ENCODE measurements around the gene EHD4. TPM values are rescaled to one million over a fixed set of nuclear protein-coding genes. Genes with fewer than 3 reads are reported as not detected.

Gene EHD4
- total RNA-seq, 1 donor from 2014 or later, result 2.0 TPM

DNA sequence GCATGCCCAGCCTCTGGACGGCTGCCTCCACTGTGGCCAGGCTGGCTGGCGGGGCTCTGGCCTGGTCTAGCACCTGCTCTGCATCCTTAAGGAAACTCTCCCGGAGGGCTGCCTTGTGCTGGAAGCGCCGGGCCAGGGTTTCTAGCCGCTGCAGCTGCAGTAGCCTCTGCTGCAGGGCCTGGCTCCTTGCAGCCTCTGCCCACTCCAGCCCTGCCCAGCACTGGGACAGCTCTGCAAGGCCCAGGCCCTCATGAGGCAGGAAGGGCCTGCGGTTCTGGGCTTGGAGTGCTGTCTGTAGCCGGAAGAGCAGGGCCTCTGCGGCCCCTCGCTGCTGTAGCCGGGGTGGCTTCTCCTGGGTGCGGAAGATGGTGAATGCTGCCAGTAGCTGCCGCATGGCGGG, 86.5 kb downstream of the EHD4 start:
- no peak for DNase-seq (ENCODE audit: low spot score in 2 of 2)

DNA sequence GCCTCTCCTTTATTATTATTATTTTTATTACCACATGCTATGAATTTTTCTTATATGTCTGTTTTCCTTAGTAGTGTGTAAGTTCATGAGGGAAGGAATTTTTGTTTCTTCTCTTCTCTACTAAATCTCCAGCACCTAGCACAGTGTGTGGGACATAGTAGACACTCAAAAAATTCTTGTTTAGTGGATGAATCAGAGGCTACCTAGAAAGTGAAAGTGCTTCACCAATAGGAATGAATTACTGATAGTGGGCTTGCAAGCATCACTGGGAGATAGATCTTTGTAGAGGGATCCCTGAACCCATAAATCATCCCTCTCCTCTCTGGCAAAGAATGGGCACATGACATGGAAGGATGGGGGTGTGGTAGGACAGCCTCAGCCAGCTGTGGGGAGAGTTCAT, 87.0 kb downstream of the EHD4 start:
- DNase-seq (ENCODE audit: low spot score in 2 of 2) (no peak), FAIRE-seq (no peak)

More for the DNA sequence above, 86.5 kb downstream of the EHD4 start:
- no peak for FAIRE-seq

DNA sequence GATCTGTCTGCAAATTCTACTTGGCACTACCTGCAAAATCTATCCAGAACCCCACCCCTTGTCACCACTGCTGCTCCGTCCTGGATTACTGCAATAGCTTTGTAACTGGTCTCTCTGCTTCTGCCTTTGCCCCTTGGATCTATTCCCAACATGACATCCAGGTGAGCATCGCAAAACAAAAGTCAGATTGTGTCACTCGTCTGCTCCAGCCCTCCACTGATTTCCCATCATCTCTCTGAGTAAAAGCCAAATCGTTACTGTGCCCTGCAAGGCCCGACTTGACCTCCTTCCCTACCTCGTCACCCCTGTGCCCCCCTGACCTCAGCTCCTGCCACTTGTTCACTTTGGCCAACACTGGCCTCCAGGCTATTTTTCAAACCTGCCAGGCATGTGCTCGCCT, 87.9 kb downstream of the EHD4 start:
- DNase-seq (ENCODE audit: low spot score in 2 of 2) (no peak), FAIRE-seq (no peak)

DNA sequence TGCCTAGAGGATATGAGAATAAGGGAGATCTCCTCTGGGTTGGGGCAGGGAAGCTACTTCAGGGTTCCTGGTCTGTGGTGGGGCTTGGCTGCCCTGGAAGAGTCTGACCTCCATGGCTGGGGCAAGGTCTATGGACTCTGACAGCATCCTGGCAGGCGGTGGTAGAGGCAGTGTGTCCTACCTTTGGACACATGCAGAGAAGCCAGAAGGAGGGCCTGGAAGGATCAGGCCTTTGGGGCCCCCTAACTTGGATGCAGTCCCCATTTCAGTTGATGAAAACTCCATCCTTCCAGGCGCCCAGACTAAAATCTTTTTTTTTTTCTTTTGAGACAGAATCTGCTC, 88.9 kb downstream of the EHD4 start:
- DNase-seq (ENCODE audit: low spot score in 2 of 2), result no peak
- no peak for FAIRE-seq

DNA sequence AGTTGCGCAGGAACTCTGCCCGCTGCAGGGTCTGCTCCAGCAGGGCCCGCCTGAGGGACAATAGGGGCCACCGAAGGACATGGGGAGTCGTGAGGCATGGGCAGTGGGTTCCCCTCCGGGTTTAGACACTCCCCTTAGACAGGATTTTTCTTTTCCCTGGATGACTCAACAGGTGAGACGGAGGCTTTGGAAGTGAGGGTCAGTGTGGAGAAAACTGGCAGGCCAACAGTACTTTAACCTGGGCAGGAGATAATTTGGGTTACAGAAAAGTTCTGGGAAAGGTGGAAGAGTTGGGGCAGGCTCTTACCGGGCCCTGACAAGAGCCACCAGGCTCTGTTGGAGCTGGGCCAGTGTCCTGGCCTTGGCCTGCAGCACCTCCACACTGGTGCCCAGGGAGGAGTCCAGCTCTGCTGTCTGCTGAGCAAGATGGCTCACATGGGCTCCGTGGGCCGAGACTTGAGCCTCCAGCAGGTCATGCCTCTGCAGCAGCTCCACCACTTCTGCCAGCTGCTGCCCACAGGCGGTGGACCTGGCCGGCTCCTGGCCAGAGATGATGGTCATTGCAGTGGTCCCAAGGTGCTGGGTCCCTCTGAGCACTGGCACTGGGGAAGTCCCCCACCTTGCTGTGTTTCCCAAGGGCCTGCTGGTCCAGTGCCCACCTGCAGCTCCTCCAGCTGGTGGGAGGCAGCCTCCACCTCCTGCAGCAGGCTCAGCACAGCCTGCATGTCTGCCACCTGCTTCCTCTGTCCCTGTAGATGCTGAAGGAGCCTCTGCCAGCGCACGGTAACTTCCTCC, 89.5 kb downstream of the EHD4 start:
- DNase-seq (ENCODE audit: low spot score in 2 of 2), result no peak
- no peak for FAIRE-seq

DNA sequence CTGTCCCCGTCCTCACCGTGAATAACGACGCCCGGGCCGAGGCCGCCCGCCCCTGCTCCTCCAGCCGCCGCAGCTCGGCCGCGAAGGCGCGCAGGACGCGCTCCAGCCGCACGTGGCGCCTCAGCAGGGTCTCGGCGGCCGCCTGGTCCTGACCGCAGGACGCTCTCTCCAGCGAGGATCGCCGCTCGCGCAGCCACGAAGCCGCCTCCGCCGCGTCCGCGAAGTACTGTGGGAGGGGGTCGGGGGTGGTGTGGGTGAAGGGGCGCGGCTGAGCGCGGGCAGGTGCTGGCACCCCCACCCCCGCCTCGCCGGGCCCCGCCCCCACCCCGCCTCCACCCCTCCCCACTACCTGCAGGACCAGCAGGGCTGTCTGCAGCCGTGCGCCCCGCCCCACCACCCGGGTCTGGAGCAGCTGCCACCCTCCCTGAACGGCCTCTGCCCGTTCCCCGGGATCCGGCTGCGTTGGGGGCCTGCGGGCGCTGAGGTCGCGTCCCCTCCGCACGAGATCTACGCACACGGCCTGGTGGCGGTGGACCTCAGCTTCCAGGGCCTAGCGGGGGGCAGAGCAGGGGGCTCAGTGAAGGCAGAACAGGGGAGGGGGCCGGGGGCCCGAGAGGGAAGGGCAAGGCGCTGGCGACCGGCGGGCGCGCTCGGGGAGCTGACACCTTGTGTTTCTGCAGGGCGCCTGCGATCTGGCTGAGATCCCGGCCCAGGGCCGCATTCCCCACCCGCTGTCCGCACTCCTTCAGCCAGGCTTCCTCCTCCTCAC, 90.3 kb downstream of the EHD4 start:
- DNase-seq (ENCODE audit: low spot score in 2 of 2), result peak in 1 of 2 donors; percentile 55

DNA sequence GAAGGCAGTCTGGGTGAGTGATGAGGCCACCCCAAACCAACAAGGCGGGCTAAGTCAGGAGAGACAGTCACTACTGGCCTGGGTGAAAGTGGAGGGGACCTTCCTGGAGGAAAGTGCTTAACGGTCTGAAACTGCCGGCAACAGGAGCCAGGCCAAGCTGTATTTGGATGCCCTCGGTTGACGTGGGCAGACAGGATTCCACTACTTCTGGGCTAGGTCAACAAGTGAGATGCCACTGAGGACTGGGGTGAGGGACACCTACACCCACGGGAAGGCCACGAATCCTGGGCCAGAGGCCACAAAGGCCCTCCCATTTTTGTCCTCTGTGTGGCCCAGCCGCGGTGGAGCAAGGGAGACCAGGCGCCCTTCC, 90.8 kb downstream of the EHD4 start:
- FAIRE-seq (no peak), DNase-seq (ENCODE audit: low spot score in 2 of 2) (no peak)

More for the DNA sequence above, 90.3 kb downstream of the EHD4 start:
- no peak for FAIRE-seq

DNA sequence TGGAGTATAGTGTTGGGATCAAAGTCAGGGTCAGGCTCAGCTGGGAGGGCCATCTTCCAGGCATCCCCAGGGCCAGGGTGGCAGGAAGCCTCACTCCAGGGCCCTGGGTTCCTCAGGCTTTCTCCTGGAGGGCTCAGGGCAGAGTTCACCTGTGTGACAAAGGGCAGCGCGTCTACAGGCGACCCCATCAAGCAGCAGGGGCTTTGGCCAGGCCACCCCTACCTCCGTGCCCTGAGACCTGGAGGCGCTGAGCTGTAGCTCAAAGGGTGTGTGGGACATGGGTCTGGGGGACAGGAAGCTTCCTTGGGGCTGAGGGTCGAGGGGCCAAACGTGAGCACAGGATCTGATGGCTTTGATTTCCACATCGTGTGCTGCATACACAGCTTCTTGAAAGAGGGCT, 91.3 kb downstream of the EHD4 start:
- DNase-seq (ENCODE audit: low spot score in 2 of 2) (no peak), FAIRE-seq (no peak)

DNA sequence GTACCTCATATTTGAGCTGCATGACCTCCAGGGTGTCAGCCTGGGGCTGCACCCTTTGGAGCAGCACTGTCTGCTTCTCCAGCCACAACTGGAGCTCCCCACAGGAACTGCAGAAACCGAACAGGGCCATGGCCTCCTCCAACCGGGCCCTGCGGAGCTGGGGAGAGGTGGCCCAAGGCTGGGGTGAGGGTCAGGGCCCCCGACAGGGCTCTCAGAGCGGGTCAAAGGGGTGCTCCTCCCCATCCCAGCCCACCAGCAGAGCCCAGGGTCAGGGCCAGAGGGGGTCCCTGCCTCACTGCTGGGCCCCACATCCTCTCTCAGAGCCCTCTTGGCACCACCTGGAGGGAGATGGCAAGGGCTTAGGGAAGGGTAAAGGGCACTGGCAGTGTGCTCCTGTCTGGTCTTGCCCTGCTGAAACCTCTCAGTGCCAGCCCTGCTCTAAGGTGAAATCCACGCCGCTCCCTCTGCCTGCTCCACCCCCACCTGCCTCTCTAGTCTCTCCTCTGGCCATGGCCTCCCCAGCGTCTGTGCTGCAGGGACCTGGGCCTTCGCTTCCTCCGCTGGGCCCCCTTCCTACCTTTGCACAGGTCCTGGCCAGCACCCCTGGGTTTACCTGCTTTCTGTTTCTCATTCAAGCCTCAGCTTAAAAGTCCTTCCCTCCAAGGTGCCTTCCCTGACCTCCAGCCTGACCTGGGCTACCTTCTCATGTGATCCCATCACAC, 92.0 kb downstream of the EHD4 start:
- FAIRE-seq (no peak), DNase-seq (ENCODE audit: low spot score in 2 of 2) (no peak)

DNA sequence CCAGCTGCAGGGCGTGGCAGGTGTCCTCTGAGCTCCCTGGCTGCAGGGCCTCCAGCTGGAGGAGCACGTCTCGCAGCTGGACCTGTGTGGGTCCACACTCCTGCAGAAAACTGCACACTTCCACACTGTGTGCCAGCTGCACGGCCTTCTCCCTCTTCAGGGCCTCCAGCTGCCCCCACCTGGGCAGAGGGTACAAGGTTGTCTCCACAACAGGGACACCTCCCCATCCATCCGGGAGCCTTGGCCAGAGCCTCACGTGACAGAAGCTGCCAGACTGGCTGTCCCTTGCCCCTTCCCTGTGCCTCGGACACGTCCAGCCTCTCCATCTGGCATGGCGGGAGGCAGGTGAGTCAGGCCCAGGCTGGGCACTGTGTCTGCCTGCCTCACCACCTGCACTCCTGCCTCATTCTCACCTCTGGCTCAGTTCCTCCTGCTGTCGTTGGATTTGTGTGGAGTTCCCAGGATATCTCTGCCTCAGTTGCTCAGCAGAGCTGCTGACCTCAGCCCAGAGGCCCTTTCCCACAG, 93.0 kb downstream of the EHD4 start:
- DNase-seq (ENCODE audit: low spot score in 2 of 2) (no peak), FAIRE-seq (no peak)

DNA sequence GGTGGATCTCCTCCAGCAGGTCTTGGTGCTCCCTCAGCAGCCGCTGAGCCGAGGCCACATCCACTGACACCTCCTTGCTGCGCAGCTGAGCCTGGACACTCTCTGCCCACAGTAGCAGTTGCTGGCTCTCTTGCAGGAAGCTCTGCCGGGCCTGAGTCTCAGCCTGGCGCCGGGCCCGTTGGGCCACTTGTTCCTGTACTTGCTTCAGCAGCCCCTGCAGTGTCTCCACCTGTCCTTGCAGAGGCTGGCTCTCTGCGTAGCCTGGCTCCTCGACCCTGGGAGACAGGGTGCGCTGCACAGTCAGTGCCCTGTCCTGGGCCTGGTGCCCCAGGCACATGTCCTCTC, 94.0 kb downstream of the EHD4 start:
- no peak for FAIRE-seq
- DNase-seq (ENCODE audit: low spot score in 2 of 2), result no peak

DNA sequence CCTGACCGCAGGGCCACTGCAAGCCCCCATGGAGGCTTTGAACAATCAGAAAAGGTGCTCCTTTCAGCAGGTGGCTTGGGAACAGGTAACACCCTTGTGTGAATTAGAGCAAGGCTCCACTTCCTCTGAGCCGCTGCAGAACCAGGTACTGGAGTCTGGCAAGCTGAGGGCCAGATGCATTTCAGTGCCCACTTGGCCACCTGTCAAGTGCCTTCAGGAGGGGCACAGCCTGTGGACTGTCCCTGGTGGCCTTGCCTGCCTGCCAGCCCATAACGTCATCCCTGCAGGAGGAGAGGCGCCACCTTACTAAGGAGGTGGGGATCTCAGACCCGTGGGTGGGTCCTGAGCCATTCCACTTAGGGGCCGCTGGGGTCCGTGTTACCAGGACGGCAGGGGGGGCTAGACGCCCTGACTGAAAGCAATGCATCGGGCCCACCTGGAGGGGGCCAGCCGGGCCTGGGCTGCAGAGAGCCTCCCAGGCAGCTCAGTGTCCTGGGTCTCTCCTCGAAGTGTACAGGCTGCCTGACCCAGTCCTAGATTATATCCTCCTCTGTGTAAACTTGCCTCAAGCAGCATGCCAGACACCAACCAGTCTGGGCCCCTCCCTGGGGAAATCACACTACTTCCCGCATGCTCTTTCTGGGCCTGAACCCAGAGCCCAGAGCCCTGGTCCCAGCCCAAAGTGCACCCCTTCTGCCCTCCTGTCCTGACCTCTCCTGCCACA, 94.6 kb downstream of the EHD4 start:
- no peak for DNase-seq (ENCODE audit: low spot score in 2 of 2)
- no peak for FAIRE-seq

DNA sequence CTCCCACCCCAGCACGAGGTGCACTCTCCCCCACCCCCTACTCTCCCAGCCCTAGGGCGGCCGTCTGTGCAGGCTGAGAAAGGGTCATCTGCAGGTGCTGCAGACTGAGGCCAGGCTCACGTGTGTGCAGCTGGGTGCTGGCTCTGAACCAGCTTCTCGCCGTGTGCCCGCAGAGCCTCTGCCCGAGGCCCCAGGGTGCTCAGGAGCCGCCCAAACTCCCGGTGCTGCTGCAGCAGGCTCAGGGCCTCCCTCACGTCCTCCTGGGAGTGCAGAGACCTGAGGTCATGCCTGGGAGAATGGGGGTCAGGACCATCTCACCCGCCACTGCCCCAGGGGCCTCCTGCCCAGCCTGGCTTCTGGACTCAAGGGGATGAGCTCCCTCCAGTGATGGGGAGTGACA, 95.7 kb downstream of the EHD4 start:
- DNase-seq (ENCODE audit: low spot score in 2 of 2) (no peak), FAIRE-seq (no peak)

DNA sequence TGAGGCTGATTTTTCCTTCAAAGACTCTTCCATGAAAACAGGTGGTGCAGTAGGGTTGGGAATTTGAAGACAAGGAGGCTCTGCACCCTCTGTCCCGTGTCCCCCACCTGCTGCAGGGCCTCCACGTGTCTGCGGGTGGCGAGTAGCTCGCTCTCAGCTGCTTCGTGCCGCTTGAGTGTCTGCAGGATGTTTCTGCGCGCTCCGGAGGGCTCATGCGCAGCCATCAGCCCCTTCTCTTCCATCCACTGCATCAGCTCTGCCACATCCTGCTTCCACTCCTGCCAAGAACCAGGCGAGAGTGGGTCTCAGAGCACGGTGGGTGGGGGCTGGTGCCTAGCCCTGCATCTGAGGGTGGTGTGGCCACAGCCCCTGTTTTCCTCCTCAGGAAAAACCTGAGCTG, 96.3 kb downstream of the EHD4 start:
- FAIRE-seq, result no peak
- no peak for DNase-seq (ENCODE audit: low spot score in 2 of 2)

DNA sequence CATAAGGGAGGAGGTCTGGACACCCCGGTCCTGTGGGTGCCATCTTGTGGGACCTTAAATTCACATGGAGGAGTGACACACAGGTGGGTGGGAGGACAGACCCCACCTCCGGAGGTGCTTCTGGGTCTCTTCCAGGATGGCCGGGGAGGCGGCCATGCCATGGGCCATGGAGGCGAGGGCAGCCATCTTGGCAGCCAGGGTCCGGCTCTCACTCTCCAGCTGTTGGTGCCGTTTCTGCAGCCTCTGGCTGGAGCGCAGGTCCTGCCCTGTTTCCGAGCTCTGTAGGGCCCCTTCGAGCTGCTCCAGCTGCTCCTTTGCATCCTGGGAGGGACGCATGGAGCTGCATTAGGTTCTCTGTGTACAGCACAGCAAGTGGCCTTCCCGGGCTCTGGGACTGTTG, 97.6 kb downstream of the EHD4 start:
- FAIRE-seq (no peak), DNase-seq (ENCODE audit: low spot score in 2 of 2) (no peak)

DNA sequence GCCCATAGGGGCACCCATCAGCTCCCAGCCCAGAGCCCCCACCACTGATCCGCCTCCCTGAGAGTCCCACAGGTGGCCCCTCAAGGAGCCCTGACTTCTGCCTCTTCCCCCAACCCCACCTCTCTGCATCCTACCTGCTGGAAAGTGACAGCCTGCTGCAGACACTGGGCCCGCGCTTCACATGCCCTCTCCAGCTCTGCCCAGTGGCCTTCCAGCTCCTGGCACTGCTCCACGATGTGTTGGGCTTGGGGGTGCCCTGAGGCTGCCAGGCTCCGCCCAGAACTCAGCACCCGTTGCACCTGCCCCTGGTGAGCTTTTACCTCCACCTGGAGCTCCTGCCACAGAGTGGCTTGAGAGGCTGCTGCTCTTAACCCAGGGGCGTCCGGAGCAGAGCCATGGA, 98.6 kb downstream of the EHD4 start:
- FAIRE-seq (no peak), DNase-seq (ENCODE audit: low spot score in 2 of 2) (no peak)

DNA sequence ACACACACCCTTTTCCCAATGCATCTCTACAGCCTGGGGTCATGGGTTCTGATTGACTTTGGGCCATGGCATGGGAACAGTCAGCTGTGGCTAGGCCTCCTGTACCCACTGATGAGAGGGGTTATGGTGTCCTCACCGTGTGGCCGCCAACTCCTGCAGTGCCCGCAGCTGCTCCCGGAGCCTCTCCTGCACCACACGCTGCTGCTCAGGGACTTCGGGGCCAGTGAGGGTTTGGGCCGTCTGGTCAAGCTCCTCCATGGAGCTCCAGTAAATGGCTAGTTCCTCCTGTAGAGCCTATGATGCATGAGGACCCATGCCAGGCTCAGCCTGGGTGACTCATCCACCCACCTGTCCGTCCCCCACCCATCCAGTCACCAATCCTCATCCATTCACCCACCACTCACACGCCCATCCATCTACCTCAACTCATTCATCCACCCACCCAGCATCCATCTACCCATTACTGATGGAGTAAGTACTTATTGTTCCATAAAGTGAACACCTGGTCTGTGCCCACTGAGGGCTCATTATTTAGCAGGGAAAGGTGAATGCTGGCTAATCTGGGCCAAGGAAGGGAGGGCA, 100.1 kb downstream of the EHD4 start:
- no peak for FAIRE-seq
- DNase-seq (ENCODE audit: low spot score in 2 of 2), result no peak

DNA sequence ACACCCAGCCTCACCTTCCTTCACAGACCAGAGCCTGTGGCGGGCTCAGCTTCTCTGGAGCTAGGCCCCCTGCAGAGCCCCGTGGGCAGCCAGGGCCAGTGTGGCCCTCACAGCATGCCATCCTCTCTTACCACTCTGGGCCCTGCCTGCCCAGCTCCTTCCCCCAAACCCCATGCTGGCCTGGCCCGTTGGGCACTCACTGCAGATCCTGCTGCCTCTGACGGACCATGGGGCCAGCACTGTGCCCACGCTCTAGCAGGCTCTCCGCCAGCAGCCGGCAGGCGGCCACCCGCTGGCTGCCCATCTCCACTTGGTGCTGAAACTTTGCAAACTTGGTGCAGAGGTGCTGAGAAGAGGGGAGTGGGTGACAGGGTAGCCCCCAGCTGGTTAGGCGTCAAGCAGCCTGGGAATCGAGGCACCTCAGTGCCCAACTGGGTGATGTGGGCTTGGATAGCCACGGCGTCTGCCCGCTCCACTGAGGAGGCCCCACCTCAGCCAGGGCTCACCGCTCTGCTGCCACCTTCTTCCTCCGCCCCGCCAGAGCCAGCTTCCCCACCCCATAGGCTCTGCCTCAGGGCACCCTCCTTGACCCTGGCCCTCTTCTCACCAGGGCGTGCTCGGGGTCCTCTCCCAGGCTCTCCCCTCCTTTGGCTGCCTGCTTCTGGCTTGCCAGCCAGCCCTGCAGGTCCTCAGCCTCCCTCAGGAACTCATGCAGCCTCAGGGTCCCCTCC, 101.0 kb downstream of the EHD4 start:
- no peak for FAIRE-seq
- no peak for DNase-seq (ENCODE audit: low spot score in 2 of 2)

DNA sequence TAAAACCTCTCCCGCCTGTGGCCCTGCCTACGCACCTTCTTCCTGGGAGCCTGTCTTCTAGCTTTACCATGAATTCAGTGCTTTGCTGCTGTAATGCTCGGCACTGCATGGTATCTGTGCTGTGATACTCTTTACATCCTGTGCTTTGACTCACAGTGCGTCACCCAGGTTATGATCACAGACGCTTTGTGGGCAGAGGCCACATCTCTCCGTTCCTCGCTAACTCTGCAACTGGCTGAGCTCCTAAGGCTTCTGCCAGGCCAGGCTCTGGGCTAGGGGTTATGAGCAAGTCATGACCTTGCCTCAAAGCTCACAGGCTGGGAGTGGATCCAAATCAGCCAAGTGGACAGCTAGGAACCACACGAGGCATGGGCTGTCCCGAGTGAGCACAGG, 101.7 kb downstream of the EHD4 start:
- FAIRE-seq (no peak), DNase-seq (ENCODE audit: low spot score in 2 of 2) (no peak)
